Measurements from ENCODE around the gene EYA2.

The EYA2 gene

DNA sequence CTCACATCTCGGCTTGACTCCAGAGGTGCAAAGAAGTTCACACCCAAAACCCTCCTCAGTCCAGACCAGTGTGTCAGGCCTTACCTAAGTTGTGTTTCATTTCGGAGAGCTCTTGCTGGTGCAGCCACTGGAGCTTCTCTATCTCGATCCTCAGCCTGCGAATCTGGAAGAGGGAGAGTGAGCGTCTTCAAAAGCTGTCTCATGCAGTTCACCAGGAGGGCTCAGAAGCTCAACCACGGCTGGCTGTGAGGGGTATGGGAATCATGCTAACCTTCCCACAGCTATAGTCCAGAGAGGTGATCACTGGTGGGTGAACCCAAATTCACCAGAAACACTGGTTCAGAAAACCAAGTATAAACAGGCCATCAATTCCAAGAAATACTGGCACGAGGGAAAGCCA lies 332.5 kb downstream of the EYA2 start:
- no peak for DNase-seq (ENCODE audit: low spot score)

DNA sequence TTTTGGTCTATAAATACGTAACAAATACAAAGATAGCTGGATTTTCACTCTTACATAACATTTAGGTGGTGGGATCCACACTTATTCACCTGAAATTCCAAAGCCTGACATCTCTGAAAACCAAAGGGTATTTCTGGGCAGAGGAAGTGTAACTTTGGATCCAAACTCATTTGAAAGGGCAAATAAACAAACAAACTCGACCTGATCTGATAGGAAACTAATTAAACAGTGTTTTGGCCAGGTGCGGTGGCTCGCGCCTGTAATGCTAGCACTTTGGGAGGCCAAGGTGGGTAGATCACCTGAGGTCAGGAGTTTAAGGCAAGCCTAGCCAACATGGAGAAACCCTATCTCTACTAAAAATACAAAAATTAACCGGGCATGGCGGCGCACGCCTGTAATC lies 332.9 kb downstream of the EYA2 start:
- no peak for DNase-seq (ENCODE audit: low spot score)

DNA sequence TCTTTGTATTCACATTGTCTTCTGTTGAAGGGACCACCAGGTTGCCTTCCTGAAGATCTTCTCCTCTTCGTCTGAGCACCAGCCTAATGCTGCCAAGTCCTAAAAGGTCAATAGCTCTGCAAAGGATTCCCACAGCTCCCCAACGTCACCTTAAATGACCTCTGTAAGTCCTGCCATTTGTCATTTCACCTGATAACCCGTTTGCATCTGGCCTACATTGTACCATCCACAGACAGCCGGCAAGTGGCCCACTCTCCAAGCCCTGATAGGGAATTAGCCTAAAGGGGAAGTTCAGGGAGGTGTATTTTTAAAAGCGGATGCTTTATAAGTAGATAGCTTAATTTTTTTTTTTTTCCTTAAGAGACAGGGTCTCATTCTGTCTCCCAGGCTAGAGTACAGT lies 334.0 kb downstream of the EYA2 start:
- DNase-seq (ENCODE audit: low spot score) = no peak

DNA sequence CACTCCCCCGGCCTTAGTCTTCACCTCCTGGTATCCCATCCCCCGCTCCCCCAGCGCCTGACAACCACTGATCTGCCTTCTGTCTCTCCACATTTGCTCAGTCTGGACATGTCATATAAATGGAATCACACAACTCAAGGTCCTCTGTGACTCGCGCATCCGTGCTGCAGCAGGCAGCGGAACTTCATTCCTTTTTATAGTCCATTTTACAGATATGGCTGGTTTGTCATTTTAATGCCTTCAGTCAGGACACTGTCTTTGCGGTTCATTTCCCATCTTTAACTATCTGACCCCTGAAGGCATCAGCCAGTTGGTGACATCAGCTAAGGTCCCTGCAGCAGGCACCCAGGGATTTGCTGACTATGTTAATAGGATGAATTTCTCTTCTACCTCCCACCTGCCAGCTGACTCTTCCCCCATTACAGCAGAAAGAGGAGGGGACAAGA lies 336.2 kb downstream of the EYA2 start:
- no peak for DNase-seq (ENCODE audit: low spot score)

DNA sequence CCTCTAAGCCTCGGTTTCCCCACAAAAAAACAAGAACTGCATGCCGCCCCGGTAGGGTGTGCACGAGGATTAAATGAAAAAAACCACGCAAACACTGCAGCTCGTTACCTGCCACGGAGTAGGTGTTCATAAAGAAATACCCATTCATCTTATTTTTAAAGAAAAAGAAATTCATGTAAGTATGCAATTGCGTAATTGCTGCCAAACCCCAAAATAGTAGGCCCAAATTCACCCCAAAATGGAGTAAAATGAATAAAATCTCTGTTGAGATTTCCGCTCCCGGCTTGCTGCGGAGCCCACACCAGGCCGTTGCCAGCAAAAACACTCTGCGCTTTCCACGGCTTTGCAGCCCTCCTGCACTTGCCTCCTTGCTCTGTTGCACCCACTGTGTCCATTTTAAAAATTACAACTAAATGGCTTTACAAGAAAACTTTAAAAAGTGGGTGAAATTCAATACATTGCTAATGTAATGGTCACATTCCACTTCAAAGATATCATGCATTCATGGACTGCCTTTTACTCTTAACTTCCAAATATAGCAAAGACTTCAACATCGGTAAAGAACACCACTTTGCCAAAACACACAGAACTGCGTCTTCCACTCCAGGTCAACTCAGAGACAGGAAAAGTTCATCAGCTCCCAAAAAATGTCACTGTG lies 336.9 kb downstream of the EYA2 start:
- no peak for DNase-seq (ENCODE audit: low spot score)

DNA sequence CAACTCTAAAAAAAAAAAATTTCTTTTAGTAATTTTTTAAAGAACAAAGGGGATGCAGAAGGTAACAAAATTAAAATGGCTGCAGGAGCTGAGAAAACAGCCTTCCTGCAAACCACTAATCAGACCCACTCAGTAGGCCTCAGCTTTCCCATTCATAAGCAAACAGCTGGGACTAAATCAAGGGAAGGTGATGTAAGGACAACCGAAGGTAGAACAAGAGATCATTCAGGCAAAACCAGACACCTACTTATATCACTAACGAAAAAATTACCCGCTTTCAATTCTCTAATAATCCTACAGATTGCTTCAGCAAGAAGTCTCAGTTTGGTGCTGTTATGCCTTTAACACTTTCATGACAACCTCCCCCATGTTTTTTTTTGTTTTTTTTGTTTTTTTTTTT lies 337.9 kb downstream of the EYA2 start:
- DNase-seq (ENCODE audit: low spot score) = no peak

DNA sequence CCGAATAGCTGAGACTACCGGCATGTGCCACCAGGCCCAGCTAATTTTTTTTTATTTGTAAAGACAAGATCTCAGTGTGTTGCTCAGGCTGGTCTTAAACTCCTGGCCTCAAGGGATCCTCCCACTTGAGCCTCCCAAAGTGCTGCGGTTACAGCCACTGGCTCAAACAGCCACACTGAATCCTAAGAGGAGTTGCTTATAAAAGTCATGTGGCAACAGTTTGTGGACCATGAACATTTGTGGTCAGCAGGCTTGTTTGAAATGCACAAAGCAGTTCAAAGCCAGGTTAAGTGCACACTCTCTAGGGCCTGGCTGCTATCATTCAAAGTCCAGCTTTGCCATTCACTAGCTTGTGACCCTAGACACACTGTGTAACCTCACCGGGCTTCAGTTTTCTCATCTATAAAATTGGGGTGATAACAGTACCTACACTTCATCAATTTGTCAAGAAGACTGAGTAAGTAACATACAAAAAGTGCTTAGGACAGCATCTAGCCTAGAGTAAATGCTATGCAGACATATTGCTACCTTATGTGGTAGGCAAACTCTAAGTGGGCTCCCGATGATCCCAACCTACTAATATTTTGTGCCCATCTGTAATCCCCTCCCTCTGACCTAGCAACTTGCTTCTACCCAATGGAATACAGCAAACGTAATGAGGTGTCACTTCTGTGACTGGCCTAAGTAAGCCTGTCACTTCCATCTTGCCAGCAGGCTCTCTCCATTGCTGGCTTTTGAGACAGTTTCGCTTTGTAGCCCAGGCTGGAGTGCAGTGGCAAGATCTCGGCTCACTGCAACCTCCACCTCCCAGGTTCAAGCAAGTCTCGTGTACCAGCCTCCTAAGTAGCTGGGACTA lies 338.9 kb downstream of the EYA2 start:
- DNase-seq (ENCODE audit: low spot score) = no peak

DNA sequence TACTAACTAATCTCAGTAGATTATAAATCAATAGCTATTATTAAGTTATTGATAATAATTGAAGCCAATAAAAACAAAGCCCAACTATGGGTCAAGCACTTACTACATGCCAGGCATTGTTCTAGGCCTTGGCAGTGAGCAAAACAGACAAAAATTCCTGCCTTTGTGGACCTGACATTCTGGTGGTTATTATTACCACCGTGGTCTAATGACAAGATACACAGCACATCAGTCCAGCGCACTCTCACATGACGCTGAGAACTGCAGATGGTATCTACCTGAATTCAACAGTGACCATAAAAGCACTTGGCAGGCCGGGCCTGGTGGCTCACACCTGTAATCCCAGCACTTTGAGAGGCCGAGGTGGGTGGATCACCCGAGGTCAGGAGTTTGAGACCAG lies 340.5 kb downstream of the EYA2 start:
- DNase-seq (ENCODE audit: low spot score) = no peak

DNA sequence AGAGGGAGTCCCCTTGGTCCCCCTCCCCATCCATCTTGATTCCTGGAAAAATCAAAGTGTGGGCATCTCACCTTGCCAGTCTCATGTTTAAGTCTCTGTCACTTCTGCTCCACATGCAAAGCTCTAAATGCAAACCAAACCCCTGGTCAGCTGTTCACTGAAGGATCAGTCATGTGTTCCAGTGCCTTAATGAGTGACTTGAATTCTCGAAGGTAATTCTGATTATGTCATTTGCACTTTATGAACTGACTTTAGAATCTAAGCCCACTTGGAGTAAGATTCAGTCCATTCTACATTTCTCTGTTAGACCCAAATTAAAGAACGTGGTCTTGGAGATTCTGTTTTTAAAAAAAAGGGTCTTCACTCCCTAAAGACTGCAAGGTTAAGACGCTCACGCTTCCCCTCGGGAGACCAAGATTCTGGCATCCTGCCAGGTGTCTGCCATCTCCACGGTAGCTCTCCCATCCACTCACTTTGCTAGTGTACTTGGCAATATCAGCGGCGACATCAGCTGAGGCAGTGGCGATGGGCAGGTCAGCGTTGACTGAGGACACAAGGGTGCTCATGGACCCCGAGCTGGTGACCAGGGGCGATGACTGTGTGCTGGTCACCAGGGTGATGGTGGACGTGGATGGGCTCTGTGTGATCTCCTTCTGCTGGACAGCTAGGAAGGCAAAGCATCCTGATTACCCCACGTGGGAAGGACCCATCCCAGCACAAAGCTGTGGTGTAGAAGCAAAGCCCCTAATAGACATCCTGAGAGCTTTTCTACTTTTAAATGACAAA lies 341.4 kb downstream of the EYA2 start:
- DNase-seq (ENCODE audit: low spot score) = no peak

DNA sequence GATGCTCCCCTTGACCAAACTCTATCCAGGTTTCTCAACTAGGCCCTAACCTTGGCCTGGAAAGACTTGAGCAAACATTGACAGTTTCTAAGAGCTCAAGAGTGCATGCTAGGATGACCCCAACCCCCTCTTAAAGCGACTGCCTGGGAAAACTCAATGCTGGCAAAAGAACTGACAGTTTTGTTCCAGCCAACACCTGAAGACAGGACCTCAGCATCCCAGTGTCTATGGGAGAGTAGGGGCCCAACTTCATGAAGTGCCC lies 341.9 kb downstream of the EYA2 start:
- DNase-seq (ENCODE audit: low spot score) = no peak

DNA sequence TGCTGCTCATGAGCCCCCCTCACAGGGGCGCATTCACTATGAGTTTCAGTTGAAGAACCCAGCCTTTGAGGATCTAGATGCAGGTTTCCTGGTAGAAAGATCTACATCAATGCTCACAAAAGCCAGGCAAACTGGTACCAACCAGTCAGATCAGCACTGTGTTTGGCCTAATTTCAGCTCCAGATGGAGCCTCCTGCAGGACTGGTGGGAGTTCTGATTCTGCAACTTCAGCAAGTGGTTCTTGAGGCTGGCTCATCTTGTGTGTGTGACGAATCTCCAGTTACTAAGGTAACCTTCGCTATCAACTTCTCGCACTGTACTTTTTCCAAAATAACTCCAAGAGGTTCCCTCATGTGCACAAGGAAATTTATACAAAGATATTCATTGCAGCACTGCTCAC lies 343.1 kb downstream of the EYA2 start:
- no peak for DNase-seq (ENCODE audit: low spot score)
